ENCODE measurements around the gene IPO9.

IPO9 gene

DNA sequence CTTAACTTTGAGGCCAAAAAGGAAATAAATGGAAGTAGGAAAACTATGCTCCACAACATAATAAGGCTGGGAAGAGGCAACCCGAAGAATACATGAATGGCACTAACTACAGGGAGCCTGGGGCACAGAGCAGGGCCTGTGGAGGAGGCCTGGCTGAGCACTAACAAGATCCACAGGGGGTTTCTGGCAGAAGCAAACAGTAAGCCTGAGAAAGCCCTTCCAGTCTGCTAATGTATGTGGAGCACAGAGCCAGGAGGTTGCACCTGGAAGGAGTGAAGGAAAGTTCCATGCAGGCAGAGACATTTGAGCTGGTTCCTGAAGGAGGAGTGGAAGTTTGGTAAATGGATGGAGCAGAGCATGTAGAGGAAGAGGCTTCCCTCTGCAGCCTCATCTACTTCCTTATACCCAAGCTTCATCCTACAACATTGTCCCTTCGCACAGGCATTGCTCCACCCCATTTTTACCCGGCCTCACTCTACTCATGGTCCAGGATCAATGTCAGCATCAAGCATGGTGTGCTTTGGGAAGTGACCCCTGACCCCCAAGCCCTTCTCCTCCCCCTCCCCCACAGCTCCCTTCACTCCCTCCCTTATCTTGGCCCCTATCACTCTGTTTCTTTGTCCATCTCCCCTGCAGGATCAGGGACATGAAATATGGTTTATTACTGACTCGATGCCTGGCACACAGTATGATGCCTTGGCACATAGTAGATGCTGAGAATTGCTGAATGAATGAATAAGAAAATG, 83.0 kb downstream of the IPO9 start:
- H3K4me2 ChIP-seq: no peak overlapping the region
- H3K4me1 ChIP-seq (ENCODE audit: low read depth, poor library complexity, severe bottlenecking): no peaks in the 10 kb centered on the region
- H3K79me2 ChIP-seq (ENCODE audit: insufficient read depth, low read depth): no peaks in the 10 kb centered on the region
- H3K36me3 ChIP-seq (ENCODE audit: insufficient read depth): no peaks in the 10 kb centered on the region
- no peaks in the 10 kb centered on the region for H3K27me3 ChIP-seq (ENCODE audit: insufficient read depth, low read depth)
- H4K20me1 ChIP-seq (ENCODE audit: insufficient read depth): no peaks in the 10 kb centered on the region
- H3K4me3 ChIP-seq (IDR thresholded peaks at IDR 0.05; ENCODE audit: insufficient read depth, low read depth, low read length): no peak overlapping the region
- H3K27ac ChIP-seq: no peak overlapping the region
- H2AFZ ChIP-seq (ENCODE audit: low read depth): no peak overlapping the region
- TF ChIP-seq, protein P1, sequence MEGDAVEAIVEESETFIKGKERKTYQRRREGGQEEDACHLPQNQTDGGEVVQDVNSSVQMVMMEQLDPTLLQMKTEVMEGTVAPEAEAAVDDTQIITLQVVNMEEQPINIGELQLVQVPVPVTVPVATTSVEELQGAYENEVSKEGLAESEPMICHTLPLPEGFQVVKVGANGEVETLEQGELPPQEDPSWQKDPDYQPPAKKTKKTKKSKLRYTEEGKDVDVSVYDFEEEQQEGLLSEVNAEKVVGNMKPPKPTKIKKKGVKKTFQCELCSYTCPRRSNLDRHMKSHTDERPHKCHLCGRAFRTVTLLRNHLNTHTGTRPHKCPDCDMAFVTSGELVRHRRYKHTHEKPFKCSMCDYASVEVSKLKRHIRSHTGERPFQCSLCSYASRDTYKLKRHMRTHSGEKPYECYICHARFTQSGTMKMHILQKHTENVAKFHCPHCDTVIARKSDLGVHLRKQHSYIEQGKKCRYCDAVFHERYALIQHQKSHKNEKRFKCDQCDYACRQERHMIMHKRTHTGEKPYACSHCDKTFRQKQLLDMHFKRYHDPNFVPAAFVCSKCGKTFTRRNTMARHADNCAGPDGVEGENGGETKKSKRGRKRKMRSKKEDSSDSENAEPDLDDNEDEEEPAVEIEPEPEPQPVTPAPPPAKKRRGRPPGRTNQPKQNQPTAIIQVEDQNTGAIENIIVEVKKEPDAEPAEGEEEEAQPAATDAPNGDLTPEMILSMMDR (conservative IDR thresholded peaks at IDR 0.05; ENCODE audit: low read depth, low read length): no peak
- H3K9ac ChIP-seq: no peak overlapping the region

DNA sequence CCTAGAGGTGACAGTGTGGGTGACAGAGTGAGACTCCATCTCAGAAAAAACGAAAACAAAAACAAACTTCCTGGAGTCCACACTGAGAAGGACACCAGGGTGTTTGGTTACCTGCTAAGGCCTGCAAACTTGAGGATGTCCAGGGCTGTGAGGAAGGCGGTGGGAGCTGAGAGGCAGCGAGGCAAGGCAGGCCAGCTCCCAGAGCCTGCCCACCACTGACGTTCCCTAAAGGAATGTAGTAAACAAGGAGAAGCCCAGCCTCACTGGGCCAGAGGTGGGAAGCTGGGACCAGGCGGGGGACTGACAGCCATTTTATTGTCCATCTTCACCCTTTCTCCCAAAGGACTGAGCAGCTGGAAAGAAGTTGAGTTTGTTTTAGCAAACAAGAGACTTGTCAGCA, 83.9 kb downstream of the IPO9 start:
- TF ChIP-seq, protein P1 (conservative IDR thresholded peaks at IDR 0.05; ENCODE audit: low read depth, low read length): no peak
- Histone ChIP-seq H4K20me1 (ENCODE audit: insufficient read depth) (no peaks in the 10 kb centered on the region), H3K27me3 (ENCODE audit: insufficient read depth, low read depth) (no peaks in the 10 kb centered on the region), H3K36me3 (ENCODE audit: insufficient read depth) (no peaks in the 10 kb centered on the region), H2AFZ (ENCODE audit: low read depth) (no peak overlapping the region), H3K4me3 (IDR thresholded peaks at IDR 0.05; ENCODE audit: insufficient read depth, low read depth, low read length) (no peak overlapping the region), H3K4me2 (no peak overlapping the region), H3K4me1 (ENCODE audit: low read depth, poor library complexity, severe bottlenecking) (no peaks in the 10 kb centered on the region), H3K27ac (no peak overlapping the region), H3K9ac (no peak overlapping the region), H3K79me2 (ENCODE audit: insufficient read depth, low read depth) (no peaks in the 10 kb centered on the region)

DNA sequence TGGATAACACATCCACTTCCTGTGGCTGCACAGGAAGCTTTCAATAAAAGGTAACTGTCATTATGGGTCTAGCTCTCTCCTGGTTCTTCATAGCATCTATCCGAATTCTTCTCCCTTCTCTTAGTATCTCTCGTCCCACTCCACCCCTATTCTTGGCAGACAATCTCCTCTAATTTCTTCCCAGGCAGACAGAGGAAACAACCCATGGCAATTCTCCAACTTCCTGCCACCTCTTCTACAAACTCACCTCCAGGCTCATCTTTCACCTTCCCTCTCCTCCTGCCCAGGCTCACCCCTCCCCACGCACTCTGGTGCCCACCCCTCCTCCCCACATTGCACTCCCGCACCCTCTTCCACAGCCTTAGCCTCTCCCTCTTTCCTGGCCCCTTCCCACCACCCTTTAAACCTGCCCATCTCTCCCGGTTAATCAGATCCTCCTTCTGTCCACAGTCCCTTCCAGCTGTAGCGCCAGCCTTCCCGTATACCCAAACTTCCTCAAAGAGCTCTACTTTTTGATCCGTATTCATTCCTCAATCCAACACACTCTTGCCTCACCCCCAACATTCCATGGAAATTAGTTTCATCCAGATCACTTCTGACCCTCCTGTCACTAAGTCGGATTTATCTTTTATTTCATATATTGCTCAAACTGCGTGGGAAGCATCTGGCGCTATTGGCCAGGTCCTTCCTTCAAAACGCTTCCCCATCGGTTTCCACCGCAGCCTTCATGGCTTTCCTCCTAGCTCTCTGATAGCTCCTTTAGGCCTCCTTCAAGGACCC, 85.7 kb downstream of the IPO9 start:
- H3K36me3 ChIP-seq (ENCODE audit: insufficient read depth): no peaks in the 10 kb centered on the region
- H4K20me1 ChIP-seq (ENCODE audit: insufficient read depth): no peaks in the 10 kb centered on the region
- TF ChIP-seq, protein P1 (conservative IDR thresholded peaks at IDR 0.05; ENCODE audit: low read depth, low read length): no peak
- no peak overlapping the region for H3K4me3 ChIP-seq (IDR thresholded peaks at IDR 0.05; ENCODE audit: insufficient read depth, low read depth, low read length)
- no peak overlapping the region for H3K4me2 ChIP-seq
- H3K9ac ChIP-seq: no peak overlapping the region
- no peaks in the 10 kb centered on the region for H3K4me1 ChIP-seq (ENCODE audit: low read depth, poor library complexity, severe bottlenecking)
- no peak overlapping the region for H2AFZ ChIP-seq (ENCODE audit: low read depth)
- H3K79me2 ChIP-seq (ENCODE audit: insufficient read depth, low read depth): no peaks in the 10 kb centered on the region
- no peak overlapping the region for H3K27ac ChIP-seq
- no peaks in the 10 kb centered on the region for H3K27me3 ChIP-seq (ENCODE audit: insufficient read depth, low read depth)

DNA sequence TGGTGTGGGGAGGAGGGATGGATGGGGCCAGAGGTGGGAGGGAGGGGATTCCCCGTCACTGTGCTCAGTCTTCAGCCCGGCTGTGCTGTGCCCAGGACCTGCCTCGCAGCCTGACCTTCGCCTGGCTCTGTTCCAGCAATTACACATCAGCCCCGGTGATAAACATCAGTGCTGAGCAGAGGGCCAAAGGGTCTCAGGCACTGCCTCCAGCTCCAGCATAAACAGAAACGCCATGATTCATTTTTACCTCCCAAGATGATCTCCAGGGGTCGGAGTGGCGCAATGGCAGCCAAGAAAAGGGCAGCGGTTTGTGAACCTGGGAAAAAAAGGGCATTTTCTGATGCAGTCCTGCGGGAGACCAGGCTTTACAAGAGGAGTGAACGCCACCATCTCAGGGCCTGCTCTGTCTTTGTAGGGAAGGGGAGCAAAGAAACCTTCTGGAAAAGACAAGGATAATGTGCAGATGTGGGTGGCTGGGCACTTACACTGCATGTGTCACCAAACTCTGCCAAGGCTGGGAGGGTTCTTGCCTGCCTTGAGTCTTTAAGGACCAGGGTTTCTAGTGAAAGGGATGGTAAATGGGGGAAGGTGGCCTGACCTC, 87.8 kb downstream of the IPO9 start:
- Histone ChIP-seq H3K9ac (no peak overlapping the region), H3K4me2 (no peak overlapping the region), H3K36me3 (ENCODE audit: insufficient read depth) (no peaks in the 10 kb centered on the region), H3K4me3 (IDR thresholded peaks at IDR 0.05; ENCODE audit: insufficient read depth, low read depth, low read length) (no peak overlapping the region), H4K20me1 (ENCODE audit: insufficient read depth) (no peaks in the 10 kb centered on the region), H3K79me2 (ENCODE audit: insufficient read depth, low read depth) (no peaks in the 10 kb centered on the region), H3K27me3 (ENCODE audit: insufficient read depth, low read depth) (no peaks in the 10 kb centered on the region), H3K4me1 (ENCODE audit: low read depth, poor library complexity, severe bottlenecking) (no peaks in the 10 kb centered on the region), H2AFZ (ENCODE audit: low read depth) (no peak overlapping the region), H3K27ac (no peak overlapping the region)
- TF ChIP-seq, protein P1 (conservative IDR thresholded peaks at IDR 0.05; ENCODE audit: low read depth, low read length): no peak

Measured in KMS-11 (cell line).